HG03175 (cell line): ENCODE measurements around the gene LGALS7.

Source experiments
- ATAC-seq: cut with Tn5 transposase; IDR thresholded peaks from one replicate; pipeline ENCODE4 v1.9.1; 2021; ENCODE audit warnings: mild to moderate bottlenecking, moderate library complexity; ENCODE audit not compliant: unreplicated experiment

LGALS7 gene

DNA sequence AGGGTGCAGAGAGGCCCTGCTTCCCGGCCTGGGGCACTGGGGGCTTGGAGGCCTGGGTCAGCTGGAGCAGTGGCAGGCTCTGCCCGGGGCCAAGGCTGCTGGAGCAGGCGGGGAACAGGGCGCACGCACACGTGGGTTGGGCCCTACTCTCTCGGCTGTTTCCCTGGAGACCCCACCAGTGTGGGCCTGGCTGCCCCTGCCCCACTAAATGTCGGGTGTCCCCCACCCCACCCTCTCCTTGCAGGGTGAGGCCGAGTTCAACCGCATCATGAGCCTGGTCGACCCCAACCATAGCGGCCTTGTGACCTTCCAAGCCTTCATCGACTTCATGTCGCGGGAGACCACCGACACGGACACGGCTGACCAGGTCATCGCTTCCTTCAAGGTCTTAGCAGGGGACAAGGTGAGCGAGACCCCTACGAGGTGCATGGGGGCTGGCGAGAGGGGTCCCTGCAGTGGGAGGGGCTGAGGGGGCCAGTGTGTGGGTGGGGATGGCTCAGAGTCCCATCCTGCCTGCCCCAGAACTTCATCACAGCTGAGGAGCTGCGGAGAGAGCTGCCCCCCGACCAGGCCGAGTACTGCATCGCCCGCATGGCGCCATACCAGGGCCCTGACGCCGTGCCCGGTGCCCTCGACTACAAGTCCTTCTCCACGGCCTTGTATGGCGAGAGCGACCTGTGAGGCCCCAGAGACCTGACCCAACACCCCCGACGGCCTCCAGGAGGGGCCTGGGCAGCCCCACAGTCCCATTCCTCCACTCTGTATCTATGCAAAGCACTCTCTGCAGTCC, 44.4 kb downstream of the LGALS7 start:
- no peak for ATAC-seq

DNA sequence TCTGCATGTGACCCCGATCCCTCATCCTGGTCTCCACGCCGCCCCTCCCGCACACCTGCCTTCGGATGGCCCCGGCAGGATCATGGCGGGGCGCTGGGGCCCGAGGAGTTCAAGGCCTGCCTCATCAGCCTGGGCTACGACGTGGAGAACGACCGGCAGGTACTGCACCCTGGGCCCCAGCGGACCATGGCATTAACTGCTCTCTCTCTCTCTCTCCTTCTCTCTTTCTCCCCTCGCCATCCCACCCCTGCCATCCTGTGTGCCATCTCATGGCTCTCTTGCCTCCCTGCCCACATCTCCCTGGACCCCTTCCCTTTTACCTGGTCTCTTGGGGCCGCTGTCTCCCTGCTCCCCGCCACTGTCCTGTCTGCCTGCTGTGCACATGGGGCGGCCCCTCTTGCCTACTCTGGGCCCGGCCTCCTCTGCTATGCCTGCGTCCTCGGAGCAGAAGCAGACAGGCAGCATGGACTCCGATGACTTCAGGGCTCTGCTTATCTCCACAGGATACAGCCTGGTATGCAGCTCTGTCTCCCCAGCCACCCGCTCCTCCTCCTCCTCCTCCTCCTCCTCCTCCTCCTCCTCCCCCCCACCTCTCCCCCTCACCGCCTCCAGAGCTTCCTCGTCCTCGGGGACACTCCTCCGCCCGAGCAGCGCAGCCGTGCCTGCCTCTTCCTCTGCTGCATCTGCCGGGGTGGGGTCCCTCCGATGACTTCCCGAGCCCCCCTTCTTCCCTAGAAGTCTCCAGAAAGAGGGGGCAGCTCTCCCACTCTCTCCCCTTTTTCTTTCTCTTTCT, 45.3 kb downstream of the LGALS7 start:
- ATAC-seq, result no peak

DNA sequence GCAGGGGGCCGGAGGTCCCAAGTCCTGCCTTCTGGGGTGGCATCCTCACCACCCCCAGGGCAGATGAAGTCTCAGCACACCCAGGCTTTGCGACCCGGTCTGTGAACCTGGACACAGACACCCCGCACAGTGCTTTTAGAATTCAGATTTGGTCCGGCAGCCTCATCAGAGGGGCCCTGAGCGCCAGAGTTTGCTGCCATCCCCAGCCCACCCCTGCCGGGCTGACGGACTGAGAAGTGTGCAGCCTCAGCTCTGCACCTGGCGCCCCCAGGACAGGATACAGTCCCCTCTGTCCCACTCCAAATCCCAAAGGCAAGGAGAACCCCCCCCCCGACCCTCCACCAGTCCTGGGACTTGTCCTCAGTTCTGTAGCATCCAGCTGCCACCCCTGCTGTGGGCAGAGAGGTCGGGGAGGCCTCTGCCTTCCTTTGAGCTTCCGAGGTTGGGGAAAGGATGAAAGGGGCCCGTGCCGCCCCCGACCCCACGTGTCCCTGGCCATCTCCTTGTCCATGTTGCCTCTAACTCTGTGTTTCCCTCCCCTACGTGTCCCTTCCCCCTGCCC, 45.9 kb downstream of the LGALS7 start:
- no peak for ATAC-seq

DNA sequence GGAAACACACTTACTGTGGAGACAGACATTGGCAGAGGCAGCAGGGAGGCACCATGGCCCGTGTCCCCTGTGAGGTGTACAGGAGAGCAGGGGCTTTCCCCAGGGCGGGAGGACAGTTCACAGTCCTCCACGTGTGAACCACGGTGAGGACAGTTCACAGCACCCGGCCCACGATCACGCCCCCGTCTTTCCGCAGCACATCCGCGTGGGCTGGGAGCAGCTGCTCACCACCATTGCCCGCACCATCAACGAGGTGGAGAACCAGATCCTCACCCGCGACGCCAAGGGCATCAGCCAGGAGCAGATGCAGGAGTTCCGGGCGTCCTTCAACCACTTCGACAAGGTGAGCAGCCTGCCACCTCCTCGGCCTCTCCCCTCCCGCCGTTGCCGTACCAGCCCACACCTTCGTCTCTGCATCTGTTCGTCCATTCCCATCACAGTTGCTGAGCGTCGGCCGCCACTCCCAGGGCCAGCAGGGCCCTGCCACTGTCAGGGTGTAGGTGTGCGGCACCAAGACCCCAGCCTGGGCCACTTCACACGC, 46.5 kb downstream of the LGALS7 start:
- no peak for ATAC-seq

DNA sequence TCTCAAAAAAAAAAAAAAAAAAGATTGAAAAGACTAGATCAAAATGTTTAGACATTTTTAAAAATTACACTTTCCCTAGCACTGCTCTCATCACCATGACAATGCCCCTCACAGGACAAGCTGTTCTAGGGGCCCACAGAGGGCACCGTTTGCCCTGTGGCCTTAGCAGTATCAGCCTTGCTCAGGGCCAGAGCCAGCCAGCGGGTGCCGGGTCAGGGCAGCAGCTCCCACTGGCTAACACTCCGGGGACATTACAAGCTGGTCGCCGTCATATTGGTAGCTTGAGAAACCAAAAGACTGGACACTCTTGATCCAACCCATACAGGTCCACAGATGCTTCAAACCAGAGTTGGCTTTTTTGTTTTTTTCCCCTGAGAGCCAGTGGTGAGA, 47.0 kb downstream of the LGALS7 start:
- no peak for ATAC-seq

DNA sequence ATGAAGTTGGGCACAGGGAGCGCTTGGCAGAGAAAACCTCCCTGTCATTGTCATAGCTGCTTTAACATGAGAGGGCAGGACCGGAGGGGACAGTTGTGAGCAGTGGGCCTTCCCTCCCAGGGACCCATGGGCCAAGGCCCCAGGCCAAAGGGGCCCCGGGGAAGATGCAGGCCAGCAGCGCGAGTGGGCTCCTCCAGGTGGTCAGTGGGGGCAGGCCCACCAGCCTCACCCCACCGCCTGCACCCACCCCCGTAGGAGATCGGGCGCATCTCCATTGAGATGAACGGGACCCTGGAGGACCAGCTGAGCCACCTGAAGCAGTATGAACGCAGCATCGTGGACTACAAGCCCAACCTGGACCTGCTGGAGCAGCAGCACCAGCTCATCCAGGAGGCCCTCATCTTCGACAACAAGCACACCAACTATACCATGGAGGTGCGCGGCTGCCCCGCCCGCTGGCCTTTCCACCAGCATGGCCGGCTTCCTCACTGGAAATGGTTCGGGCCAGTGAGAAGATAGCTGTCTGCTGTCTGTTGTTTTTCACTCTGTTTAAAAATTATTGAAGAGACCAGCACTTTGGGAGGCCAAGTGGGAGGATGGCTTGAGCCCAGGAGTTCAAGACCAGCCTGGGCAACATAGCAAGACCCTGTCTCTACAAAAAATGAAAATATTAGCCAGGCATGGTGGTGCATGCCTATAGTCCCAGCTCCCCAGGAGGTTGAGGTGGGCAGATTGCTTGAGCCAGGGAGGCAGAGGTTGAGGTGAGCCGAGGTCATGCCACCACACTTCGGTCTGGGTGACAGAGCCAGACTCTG, 47.6 kb downstream of the LGALS7 start:
- ATAC-seq, result no peak

DNA sequence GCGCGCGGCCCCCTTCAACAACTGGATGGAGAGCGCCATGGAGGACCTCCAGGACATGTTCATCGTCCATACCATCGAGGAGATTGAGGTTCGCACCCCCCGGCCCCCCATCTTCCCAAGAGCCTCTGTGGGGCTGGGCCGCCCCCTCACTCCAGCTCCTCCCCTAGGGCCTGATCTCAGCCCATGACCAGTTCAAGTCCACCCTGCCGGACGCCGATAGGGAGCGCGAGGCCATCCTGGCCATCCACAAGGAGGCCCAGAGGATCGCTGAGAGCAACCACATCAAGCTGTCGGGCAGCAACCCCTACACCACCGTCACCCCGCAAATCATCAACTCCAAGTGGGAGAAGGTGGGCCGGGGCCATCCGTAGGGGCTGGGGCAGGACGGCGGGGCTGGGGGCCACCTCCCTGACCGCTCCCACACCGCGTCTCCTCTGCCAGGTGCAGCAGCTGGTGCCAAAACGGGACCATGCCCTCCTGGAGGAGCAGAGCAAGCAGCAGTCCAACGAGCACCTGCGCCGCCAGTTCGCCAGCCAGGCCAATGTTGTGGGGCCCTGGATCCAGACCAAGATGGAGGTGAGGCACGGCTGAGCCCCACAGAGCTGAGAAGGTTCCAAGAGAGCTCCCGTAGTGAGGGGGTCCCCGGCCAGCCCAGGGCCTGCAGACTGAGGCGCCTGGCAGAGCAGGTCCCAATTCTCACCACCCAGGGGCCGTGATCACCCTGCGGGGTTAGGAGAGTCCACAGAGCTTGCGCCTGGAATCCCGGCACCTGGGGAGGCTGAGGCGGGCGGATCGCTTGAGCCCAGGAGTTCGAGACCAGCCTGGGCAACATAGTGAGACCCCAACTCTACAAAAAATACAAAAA, 49.1 kb downstream of the LGALS7 start:
- ATAC-seq, result no peak

DNA sequence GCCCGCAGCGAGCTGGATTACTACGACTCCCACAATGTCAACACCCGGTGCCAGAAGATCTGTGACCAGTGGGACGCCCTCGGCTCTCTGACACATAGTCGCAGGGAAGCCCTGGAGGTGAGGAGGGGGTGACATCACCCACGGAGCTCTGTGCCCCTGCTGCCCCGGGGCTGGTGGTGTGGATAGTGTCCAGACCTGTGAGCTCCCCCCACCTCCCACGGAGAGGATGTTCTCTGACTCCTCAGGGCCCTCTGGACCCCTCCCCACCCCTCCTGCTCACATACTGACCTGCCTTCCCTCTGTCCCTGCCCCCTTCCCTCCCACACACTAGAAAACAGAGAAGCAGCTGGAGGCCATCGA, 49.7 kb downstream of the LGALS7 start:
- ATAC-seq, result no peak

DNA sequence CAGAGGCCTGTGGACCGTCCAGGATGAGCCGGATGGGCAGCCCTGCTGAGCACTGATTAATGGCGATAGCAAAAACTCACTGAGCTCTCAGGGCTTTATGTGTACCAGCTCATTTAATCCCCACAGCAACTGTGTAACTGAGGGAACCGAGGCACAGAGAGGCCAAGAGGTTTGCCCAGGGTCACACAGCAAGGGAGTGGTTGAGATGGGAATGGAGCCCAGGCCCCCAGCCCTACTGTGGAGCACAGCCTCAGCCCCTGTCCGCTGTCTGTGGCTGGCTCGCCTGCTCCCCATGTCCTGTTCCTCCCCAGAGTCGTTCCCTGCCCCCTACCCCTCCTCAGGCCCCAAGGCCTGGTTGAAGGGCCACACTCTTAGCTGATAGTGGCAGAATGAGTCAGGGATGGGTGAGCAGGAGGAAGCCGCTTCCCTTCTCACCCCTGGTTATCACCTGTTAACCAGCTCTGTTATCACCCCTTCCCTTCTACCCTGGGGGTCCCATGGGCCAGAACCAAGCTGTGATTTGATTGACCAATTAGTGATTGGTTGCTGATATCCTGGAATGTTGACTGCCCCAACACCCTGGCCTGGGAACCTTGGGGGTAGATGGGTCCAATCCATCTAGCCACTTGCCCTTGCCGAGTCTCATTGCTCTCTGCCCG, 50.2 kb downstream of the LGALS7 start:
- no peak for ATAC-seq

DNA sequence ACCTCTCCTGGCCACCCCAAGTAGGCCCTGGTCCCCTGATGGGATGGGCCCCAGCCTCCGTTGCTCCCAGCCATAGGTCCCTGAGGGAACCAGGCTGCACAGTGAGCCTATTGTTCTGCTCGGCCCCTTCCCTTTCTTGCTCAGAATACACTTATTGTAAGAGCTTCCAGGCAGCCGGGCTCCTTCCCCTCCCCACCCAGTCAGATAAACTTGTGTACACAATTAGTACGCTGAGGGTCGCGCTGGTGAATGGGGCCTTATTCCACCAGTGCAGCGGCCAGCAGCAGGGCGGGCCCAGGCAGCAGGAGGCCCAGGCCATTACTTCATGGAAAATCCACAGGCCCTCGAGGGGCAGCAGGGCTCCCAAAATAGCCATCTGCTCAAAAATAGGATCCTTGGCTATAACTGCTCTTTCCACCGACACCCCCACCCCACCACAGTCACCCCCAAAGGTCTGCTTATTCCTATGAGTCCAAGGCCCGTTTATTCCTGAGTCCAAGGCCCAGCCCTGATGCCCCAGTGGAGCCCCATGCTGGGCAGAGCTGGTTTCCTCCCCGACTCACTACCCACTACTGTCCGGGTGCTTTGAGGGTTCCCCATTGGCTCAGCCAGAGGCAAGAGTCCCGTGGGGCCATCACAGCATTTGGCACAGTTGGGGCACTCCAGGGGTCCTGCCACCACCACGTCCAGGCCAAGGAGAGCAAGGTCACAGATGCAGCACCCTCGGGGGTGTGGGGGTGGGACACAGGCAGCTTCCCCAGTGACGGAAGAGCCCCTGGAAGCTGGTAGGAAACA, 51.1 kb downstream of the LGALS7 start:
- no peak for ATAC-seq

DNA sequence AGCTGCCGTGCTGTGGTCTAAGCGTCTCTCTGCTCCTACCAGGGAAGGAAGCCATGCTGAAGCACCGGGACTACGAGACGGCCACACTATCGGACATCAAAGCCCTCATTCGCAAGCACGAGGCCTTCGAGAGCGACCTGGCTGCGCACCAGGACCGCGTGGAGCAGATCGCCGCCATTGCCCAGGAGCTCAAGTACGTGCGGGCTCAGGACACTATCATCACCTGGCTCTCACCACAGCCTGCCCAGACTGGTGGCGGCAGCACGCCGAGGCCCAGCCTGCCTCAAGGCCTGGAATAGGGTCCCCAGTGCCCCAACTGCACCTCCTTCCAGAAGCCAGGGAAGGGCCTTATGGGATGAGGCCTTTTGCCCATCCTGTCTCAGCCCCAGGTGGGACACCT, 51.8 kb downstream of the LGALS7 start:
- no peak for ATAC-seq
